Calu3 (cell line): Measurements from ENCODE around the gene MAGI1. TPM values are rescaled to one million over a fixed set of nuclear protein-coding genes. Genes with fewer than 3 reads are reported as not detected.

Experiments used
- BruUV-seq: library from RNA; stranded (reverse); fragments of 400-500 nt; replicated peaks from 2 replicates; lab custom pipeline; 2021; lab: Mats Ljungman, UMichigan
- CTCF ChIA-PET: fragments of 300-600 bp; sonication (Branson Sonifier 250); formaldehyde crosslinking; loops from one replicate; lab custom pipeline; 2022; ENCODE audit warnings: antibody characterized with exemption; lab: Charles Lee
- DNase-seq: peaks from one replicate; pipeline ENCODE4 v3.0.0; 2022
- H3K27ac Mint-ChIP-seq: one replicate; pipeline ENCODE4 v1.8.0; 2022; ENCODE audit warnings: mixed read lengths; ENCODE audit not compliant: unreplicated experiment
- H3K27me3 Mint-ChIP-seq: one replicate; pipeline ENCODE4 v1.8.0; 2022; ENCODE audit warnings: mixed read lengths; ENCODE audit not compliant: unreplicated experiment
- H3K36me3 Mint-ChIP-seq: one replicate; pipeline ENCODE4 v1.8.0; 2022; ENCODE audit warnings: mild to moderate bottlenecking, moderate library complexity, mixed read lengths; ENCODE audit not compliant: insufficient read depth, unreplicated experiment
- H3K4me1 Mint-ChIP-seq: one replicate; pipeline ENCODE4 v1.8.0; 2022; ENCODE audit warnings: mild to moderate bottlenecking, low read depth, mixed read lengths; ENCODE audit not compliant: unreplicated experiment
- H3K4me3 Mint-ChIP-seq: one replicate; pipeline ENCODE4 v1.8.0; 2022; ENCODE audit warnings: mild to moderate bottlenecking, low read depth, moderate library complexity, mixed read lengths; ENCODE audit not compliant: unreplicated experiment
- H3K9me3 Mint-ChIP-seq: one replicate; pipeline ENCODE4 v1.8.0; 2022; ENCODE audit warnings: low read depth, mixed read lengths; ENCODE audit not compliant: unreplicated experiment
- intact Hi-C: fragments of 100-400 bp; cut with micrococcal nuclease; formaldehyde crosslinking; loops from one replicate; pipeline ENCODE4 v1.10.0; 2022; ENCODE audit not compliant: unreplicated experiment
- total RNA-seq: library from RNA; stranded (reverse); gene quantifications from 2 replicates; pipeline ENCODE4 v1.2.3, GENCODE V29; 2022
- TF ChIP-seq, protein P1 (sequence below): fragments of 200-600 bp; IDR thresholded peaks from one replicate; pipeline ENCODE4 v1.8.0; 2022; ENCODE audit warnings: antibody characterized with exemption; ENCODE audit not compliant: unreplicated experiment

Gene MAGI1
- total RNA-seq, 1 experiment from 2014 or later: 76.4 TPM

DNA sequence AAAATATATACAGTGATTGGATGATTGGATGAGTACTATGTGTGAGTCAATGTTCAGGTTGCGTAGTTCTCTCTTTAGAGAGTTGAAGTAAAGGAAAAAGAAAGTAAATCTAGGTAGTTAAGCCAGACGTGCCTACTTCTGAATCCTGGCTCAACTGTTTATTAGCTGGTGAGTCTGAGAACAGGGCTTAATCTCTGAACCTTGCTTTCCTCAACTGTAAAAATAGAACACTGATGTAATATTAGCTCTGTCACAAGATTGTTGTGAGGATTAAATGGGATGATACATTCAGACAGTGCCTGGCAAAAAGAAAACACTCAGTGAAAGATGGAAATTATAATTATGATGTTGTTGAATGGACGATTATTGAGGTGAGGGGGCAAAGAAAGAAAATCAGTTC is 413.4 kb downstream of the MAGI1 start:
- TF ChIP-seq, protein P1, sequence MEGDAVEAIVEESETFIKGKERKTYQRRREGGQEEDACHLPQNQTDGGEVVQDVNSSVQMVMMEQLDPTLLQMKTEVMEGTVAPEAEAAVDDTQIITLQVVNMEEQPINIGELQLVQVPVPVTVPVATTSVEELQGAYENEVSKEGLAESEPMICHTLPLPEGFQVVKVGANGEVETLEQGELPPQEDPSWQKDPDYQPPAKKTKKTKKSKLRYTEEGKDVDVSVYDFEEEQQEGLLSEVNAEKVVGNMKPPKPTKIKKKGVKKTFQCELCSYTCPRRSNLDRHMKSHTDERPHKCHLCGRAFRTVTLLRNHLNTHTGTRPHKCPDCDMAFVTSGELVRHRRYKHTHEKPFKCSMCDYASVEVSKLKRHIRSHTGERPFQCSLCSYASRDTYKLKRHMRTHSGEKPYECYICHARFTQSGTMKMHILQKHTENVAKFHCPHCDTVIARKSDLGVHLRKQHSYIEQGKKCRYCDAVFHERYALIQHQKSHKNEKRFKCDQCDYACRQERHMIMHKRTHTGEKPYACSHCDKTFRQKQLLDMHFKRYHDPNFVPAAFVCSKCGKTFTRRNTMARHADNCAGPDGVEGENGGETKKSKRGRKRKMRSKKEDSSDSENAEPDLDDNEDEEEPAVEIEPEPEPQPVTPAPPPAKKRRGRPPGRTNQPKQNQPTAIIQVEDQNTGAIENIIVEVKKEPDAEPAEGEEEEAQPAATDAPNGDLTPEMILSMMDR: no peak
- intact Hi-C loops: no loop called here
- no peaks in the 10 kb centered on the region for H3K36me3 Mint-ChIP-seq
- H3K9me3 Mint-ChIP-seq: no peaks in the 10 kb centered on the region
- no peak overlapping the region for H3K4me3 Mint-ChIP-seq
- H3K4me1 Mint-ChIP-seq: no peaks in the 10 kb centered on the region
- no peaks in the 10 kb centered on the region for H3K27me3 Mint-ChIP-seq
- CTCF ChIA-PET: no interaction called here
- H3K27ac Mint-ChIP-seq: no peak overlapping the region
- no TSS peak for BruUV-seq
- no peak for DNase-seq

DNA sequence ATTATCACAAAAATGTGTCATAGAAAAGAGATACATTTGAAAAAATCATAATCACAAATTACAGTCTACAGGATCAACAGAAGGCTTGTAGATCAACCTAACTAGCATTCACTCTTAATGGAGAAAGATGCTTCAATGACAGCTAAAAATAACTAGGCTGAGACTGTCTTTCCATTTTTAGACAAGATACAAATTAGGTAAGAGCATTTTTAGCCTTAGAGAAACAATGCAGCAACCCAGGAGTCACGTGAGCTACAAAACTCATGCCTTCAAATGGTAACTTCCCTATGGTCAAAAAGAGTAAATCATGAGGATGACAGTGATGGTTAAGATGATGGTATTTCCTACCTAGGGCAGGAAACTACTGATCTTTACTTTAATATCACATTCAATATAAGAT is 415.4 kb downstream of the MAGI1 start:
- no peaks in the 10 kb centered on the region for H3K9me3 Mint-ChIP-seq
- no peaks in the 10 kb centered on the region for H3K27me3 Mint-ChIP-seq
- BruUV-seq: no TSS peak
- no peaks in the 10 kb centered on the region for H3K36me3 Mint-ChIP-seq
- no peaks in the 10 kb centered on the region for H3K4me1 Mint-ChIP-seq
- no peak overlapping the region for H3K4me3 Mint-ChIP-seq
- intact Hi-C loops: no loop called here
- H3K27ac Mint-ChIP-seq: no peak overlapping the region
- CTCF ChIA-PET: no interaction called here
- TF ChIP-seq, protein P1: no peak
- DNase-seq: no peak

DNA sequence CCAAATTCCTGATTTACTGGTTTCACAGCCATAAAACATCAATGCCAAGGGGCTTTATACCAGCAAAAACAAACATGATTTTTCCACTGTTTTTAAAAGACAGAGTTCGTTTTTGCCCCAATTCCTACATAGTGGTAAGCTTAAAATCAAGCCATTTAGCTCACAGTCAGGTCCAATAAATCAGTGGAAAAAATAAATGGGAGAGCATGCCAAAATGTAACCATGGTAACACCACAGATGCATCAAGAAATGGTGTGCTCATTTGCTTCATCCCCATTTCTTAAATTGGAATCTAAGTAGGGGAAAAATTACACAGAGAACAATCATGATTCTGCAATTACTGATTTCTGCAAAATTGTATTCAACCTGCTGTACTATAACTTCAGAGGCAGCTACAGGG is 418.8 kb downstream of the MAGI1 start:
- no peak for DNase-seq
- Mint-ChIP-seq H3K9me3 (no peaks in the 10 kb centered on the region), H3K27me3 (no peaks in the 10 kb centered on the region), H3K36me3 (no peaks in the 10 kb centered on the region), H3K4me1 (no peaks in the 10 kb centered on the region), H3K4me3 (no peak overlapping the region), H3K27ac (no peak overlapping the region)
- BruUV-seq: no TSS peak
- CTCF ChIA-PET: no interaction called here
- TF ChIP-seq, protein P1: no peak
- intact Hi-C loops: no loop called here

DNA sequence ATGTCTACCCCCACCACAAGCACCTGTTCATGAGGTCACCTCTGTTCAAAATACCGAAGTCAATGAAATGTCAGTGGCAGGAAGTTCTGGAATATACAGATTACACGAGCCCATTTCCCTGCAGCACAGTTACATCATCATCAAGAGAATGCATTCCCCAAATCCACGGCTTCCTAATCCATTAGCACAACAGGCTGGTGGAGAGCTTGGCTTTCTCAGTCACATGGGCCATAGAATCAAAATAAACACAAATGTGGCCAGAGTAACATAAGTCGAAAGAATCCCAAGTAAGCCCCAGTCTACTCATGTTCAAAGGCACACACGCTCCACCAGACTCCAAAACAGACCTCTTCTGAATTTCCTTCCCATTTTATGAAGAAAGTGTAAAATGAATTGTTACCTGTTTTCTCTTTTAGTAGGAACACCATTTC is 419.3 kb downstream of the MAGI1 start:
- Mint-ChIP-seq H3K36me3 (no peaks in the 10 kb centered on the region), H3K27ac (no peak overlapping the region), H3K27me3 (no peaks in the 10 kb centered on the region), H3K9me3 (no peaks in the 10 kb centered on the region), H3K4me3 (no peak overlapping the region), H3K4me1 (no peaks in the 10 kb centered on the region)
- TF ChIP-seq, protein P1: no peak
- DNase-seq: no peak
- CTCF ChIA-PET: interaction anchor here (0.6 kb wide), 1 partner anchor 67 kb away, joined by 3 read pairs; no protein-coding TSS in a partner anchor
- no TSS peak for BruUV-seq
- intact Hi-C loops: no loop called here
